K562 (cell line): ENCODE results near the gene SHB.

Source experiments
- ELF1 ChIP-seq: fragments of 200-800 bp; sonication (Bioruptor generic); IDR thresholded peaks from 2 replicates; pipeline ENCODE4 v1.6.1; 2016; ENCODE audit warnings: missing genetic modification characterization, missing compliant biosample characterization
- EP300 ChIP-seq: IDR thresholded peaks from 2 replicates; pipeline ENCODE4 v1.6.1; 2012; ENCODE audit warnings: low read length, improper control_type of control experiment
- MTA3 ChIP-seq: fragments of 450-650 bp; formaldehyde crosslinking; IDR thresholded peaks from 2 replicates; pipeline ENCODE4 v1.6.1; 2017; ENCODE audit warnings: mild to moderate bottlenecking, borderline replicate concordance
- NCOA1 ChIP-seq: fragments of 450-650 bp; IDR thresholded peaks from 2 replicates; pipeline ENCODE4 v1.6.1; 2016; ENCODE audit warnings: low read depth
- STAT5A ChIP-seq: IDR thresholded peaks from 2 replicates; pipeline ENCODE4 v1.6.1; 2012; ENCODE audit warnings: low read length, inconsistent platforms, borderline replicate concordance
- TBL1XR1 ChIP-seq, 2 experiments: IDR thresholded peaks; 2 replicates each; pipeline ENCODE4 v1.6.1; 2012; ENCODE audit warnings: improper control_type of control experiment in 2 of 2, low read length in 2 of 2, mild to moderate bottlenecking in 1 of 2
- ZFP1 ChIP-seq: fragments of 450-650 bp; formaldehyde crosslinking; IDR thresholded peaks from 2 replicates; pipeline ENCODE4 v1.4.0; 2020; ENCODE audit warnings: mild to moderate bottlenecking, mixed read lengths
- ZNF23 ChIP-seq: fragments of 250-450 bp; sonication (Bioruptor Pico); IDR thresholded peaks from 2 replicates; pipeline ENCODE4 v1.4.0; 2020; ENCODE audit warnings: mild to moderate bottlenecking
- TF ChIP-seq, protein P1 (sequence below), 3 experiments: IDR thresholded peaks in 2 of 3; conservative IDR thresholded peaks in 1 of 3; 2 replicates each; pipeline ENCODE4 v1.5.1; 2011 to 2012; ENCODE audit warnings: low read length in 3 of 3, mild to moderate bottlenecking in 3 of 3, control low read depth in 2 of 3, improper control_type of control experiment in 1 of 3, inconsistent platforms in 1 of 3, low read depth in 1 of 3, mixed read lengths in 1 of 3, moderate library complexity in 1 of 3; ENCODE audit not compliant: insufficient read depth in 2 of 3
- TF ChIP-seq, protein P2 (sequence below): sonication (generic); formaldehyde crosslinking; IDR thresholded peaks from 2 replicates; pipeline ENCODE4 v1.8.1; 2022; ENCODE audit warnings: missing genetic modification reagents
- TF ChIP-seq, protein P3 (sequence below): sonication (generic); formaldehyde crosslinking; IDR thresholded peaks from 2 replicates; pipeline ENCODE4 v1.5.0; 2020; ENCODE audit warnings: missing genetic modification reagents

DNA sequence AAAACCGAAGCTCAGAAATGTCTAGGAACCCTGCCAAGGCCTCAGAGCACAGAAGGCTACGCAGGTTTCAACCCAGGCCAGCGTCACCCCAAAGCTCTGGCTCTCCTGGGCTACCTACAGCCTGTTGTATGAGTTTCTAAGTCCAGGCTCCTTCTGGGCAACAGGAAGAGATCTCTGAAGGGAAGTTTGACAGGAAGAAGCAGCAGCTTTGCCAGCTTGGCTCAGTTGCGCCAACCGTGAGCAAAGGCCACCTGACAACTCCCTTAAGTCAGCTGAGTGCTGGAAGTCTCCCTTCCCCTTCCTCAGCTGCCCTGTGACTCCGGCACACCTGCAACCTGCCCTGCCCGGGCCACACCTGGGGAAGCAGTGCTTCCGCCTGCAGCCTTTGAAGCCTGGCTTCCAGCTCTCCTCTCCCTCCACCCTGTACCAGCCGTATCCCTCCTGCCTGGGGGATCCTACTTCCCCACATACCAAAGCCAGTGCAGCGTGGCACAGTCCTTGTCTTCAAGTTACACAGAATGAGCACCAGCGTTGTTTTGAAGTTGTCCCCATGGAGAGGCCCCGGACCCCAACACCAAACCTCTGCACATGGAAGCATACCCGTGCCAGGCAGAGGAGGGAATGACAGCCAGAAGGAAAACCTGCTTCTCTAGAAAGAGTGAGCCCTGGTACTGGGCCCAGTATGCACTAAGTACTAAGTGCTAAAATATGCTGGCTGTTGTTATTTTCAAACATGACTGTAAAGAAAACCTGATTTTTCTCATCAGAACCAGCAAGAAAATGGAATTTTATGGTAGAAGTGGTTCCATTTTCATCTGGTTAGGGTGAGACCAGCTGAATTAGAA lies 36.5 kb downstream of the SHB start:
- TF ChIP-seq ZNF23 (CRISPR knock-in tag) (no peak), EP300 (no peak), STAT5A (no peak), TBL1XR1 (IDR thresholded peaks at IDR 0.05; ENCODE audit: low read length in 2 of 2) (no peak), ZFP1 (CRISPR knock-in tag) (no peak), MTA3 (no peak), NCOA1 (no peak), ELF1 (tag) (no peak)
- TF ChIP-seq, protein P1, sequence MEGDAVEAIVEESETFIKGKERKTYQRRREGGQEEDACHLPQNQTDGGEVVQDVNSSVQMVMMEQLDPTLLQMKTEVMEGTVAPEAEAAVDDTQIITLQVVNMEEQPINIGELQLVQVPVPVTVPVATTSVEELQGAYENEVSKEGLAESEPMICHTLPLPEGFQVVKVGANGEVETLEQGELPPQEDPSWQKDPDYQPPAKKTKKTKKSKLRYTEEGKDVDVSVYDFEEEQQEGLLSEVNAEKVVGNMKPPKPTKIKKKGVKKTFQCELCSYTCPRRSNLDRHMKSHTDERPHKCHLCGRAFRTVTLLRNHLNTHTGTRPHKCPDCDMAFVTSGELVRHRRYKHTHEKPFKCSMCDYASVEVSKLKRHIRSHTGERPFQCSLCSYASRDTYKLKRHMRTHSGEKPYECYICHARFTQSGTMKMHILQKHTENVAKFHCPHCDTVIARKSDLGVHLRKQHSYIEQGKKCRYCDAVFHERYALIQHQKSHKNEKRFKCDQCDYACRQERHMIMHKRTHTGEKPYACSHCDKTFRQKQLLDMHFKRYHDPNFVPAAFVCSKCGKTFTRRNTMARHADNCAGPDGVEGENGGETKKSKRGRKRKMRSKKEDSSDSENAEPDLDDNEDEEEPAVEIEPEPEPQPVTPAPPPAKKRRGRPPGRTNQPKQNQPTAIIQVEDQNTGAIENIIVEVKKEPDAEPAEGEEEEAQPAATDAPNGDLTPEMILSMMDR (IDR thresholded peaks at IDR 0.05 in 2 of 3, conservative IDR thresholded peaks at IDR 0.05 in 1 of 3; ENCODE audit: insufficient read depth in 2 of 3, low read depth in 1 of 3, low read length in 3 of 3), result no peak
- TF ChIP-seq, protein P2, sequence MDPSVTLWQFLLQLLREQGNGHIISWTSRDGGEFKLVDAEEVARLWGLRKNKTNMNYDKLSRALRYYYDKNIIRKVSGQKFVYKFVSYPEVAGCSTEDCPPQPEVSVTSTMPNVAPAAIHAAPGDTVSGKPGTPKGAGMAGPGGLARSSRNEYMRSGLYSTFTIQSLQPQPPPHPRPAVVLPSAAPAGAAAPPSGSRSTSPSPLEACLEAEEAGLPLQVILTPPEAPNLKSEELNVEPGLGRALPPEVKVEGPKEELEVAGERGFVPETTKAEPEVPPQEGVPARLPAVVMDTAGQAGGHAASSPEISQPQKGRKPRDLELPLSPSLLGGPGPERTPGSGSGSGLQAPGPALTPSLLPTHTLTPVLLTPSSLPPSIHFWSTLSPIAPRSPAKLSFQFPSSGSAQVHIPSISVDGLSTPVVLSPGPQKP (CRISPR knock-in tag), result no peak
- TF ChIP-seq, protein P3, sequence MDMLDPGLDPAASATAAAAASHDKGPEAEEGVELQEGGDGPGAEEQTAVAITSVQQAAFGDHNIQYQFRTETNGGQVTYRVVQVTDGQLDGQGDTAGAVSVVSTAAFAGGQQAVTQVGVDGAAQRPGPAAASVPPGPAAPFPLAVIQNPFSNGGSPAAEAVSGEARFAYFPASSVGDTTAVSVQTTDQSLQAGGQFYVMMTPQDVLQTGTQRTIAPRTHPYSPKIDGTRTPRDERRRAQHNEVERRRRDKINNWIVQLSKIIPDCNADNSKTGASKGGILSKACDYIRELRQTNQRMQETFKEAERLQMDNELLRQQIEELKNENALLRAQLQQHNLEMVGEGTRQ (CRISPR knock-in tag), result no peak
